ENCODE results near the gene PDGFRA.

DNA sequence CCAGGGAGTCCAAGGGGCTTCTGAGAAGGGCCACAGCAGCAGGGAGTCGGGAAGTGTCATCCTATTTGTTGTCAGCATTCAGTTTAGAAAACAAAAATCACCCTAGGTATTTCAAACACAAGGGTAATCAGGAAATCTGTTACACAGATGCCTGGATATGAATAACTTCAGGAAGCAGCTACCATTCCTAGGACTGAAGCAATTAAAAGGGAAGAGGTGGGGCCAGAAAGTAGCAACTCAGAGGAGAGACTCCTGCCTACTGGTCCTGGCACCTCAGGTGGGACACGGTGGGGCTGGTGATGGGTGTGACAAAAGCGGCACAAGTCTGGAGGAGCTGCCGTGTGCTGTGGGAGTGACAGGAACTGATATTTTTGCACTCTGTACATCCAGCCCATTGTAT, 107.9 kb downstream of the PDGFRA start:
- TF ChIP-seq EP300 (IDR thresholded peaks at IDR 0.05) (no peak), POLR2A (IDR thresholded peaks at IDR 0.05) (no peak), CTCF (IDR thresholded peaks at IDR 0.05) (no peak)

Data from stomach (tissue), 4 donors.